Activated CD8-positive, alpha-beta T cell treated with anti-CD3 and anti-CD28 coated beads, Interleukin-2, amount 10 ng/mL, durations not matched to agents 7 days and 5 days (primary cell): ENCODE measurements around the gene MYZAP. TPM values are rescaled to one million over a fixed set of nuclear protein-coding genes. Genes with fewer than 3 reads are reported as not detected.

ENCODE experiments used
- ATAC-seq: fragments of 150-1000 bp; cut with Tn5 transposase; one replicate; pipeline ENCODE4 v1.10.0; 2021; ENCODE audit warnings: moderate library complexity
- CTCF ChIA-PET: fragments of 350-600 bp; sonication (Branson Sonifier 250); formaldehyde crosslinking; loops from one replicate; lab custom pipeline; 2021; ENCODE audit warnings: antibody characterized with exemption; lab: Charles Lee
- POLR2A ChIA-PET: fragments of 350-600 bp; sonication (Branson Sonifier 250); formaldehyde crosslinking; loops from one replicate; lab custom pipeline; 2021; ENCODE audit warnings: antibody characterized with exemption; lab: Charles Lee
- DNase-seq: peaks from one replicate; pipeline ENCODE4 v3.0.0-alpha.2; 2020
- H3K27ac Mint-ChIP-seq: one replicate; pipeline ENCODE4 v1.8.0; 2021; ENCODE audit warnings: mild to moderate bottlenecking, mixed read lengths
- H3K27me3 Mint-ChIP-seq: one replicate; pipeline ENCODE4 v1.8.0; 2021; ENCODE audit warnings: low read depth, mixed read lengths
- H3K36me3 Mint-ChIP-seq: one replicate; pipeline ENCODE4 v1.8.0; 2021; ENCODE audit warnings: low read depth, mixed read lengths
- H3K4me1 Mint-ChIP-seq: one replicate; pipeline ENCODE4 v1.8.0; 2021; ENCODE audit warnings: low read depth, mixed read lengths
- H3K4me3 Mint-ChIP-seq: one replicate; pipeline ENCODE4 v1.8.0; 2021; ENCODE audit warnings: mild to moderate bottlenecking, mixed read lengths
- H3K9me3 Mint-ChIP-seq: one replicate; pipeline ENCODE4 v1.8.0; 2022; ENCODE audit warnings: mixed read lengths; ENCODE audit not compliant: insufficient read depth
- total RNA-seq, 2 experiments: library from RNA; stranded (reverse); gene quantifications; one replicate each; pipeline ENCODE4 v1.2.3, GENCODE V29; 2021

MYZAP gene
- total RNA-seq, 2 experiments from 2014 or later, result not detected

- ATAC-seq (no peak), DNase-seq (no peak)
- no peak overlapping the region for H3K27ac Mint-ChIP-seq
- no peak overlapping the region for H3K4me3 Mint-ChIP-seq
- peaks cover 9% of the 10 kb centered on the region for H3K9me3 Mint-ChIP-seq
- POLR2A ChIA-PET, result no interaction called here
- peaks cover 6% of the 10 kb centered on the region for H3K27me3 Mint-ChIP-seq
- CTCF ChIA-PET, result no interaction called here
- H3K36me3 Mint-ChIP-seq, result no peaks in the 10 kb centered on the region
- H3K4me1 Mint-ChIP-seq, result no peaks in the 10 kb centered on the region
Observed at GRCh38 chr15:57580866-57581265, 10.8 kb upstream of the MYZAP start.

GRCh38 chr15:57582090-57582489 lies 9.6 kb upstream of the MYZAP start:
- H3K27ac Mint-ChIP-seq, result no peak overlapping the region
- peaks cover 9% of the 10 kb centered on the region for H3K9me3 Mint-ChIP-seq
- DNase-seq (no peak), ATAC-seq (no peak)
- no peaks in the 10 kb centered on the region for H3K4me1 Mint-ChIP-seq
- CTCF ChIA-PET, result no interaction called here
- no peak overlapping the region for H3K4me3 Mint-ChIP-seq
- no peaks in the 10 kb centered on the region for H3K36me3 Mint-ChIP-seq
- POLR2A ChIA-PET, result no interaction called here
- H3K27me3 Mint-ChIP-seq, result peaks cover 6% of the 10 kb centered on the region

- DNase-seq, result no peak
- H3K27me3 Mint-ChIP-seq, result peaks cover 11% of the 10 kb centered on the region
- POLR2A ChIA-PET, result no interaction called here
- ATAC-seq, result no peak
- no peak overlapping the region for H3K27ac Mint-ChIP-seq
- peaks cover 9% of the 10 kb centered on the region for H3K9me3 Mint-ChIP-seq
- no peaks in the 10 kb centered on the region for H3K4me1 Mint-ChIP-seq
- CTCF ChIA-PET, result no interaction called here
- H3K36me3 Mint-ChIP-seq, result no peaks in the 10 kb centered on the region
- H3K4me3 Mint-ChIP-seq, result no peak overlapping the region
Observed at GRCh38 chr15:57583282-57583681, 8.4 kb upstream of the MYZAP start.

- CTCF ChIA-PET, result no interaction called here
Observed at GRCh38 chr15:57583720-57584119, 8.0 kb upstream of the MYZAP start.

GRCh38 chr15:57586661-57587424 lies 4.9 kb upstream of the MYZAP start:
- ATAC-seq (no peak), DNase-seq (no peak)
- POLR2A ChIA-PET, result no interaction called here
- peaks cover 33% of the 10 kb centered on the region for H3K27me3 Mint-ChIP-seq
- H3K4me1 Mint-ChIP-seq, result peaks cover 4% of the 10 kb centered on the region
- no peak overlapping the region for H3K4me3 Mint-ChIP-seq
- H3K36me3 Mint-ChIP-seq, result no peaks in the 10 kb centered on the region
- H3K9me3 Mint-ChIP-seq, result peaks cover 9% of the 10 kb centered on the region
- CTCF ChIA-PET, result interaction anchor here (1.0 to 2.4 kb wide), 2 partner anchors 27 to 59 kb away, joined by 4 to 12 read pairs; no protein-coding TSS in a partner anchor
- H3K27ac Mint-ChIP-seq, result no peak overlapping the region

More at GRCh38 chr15:57583720-57584119, 8.0 kb upstream of the MYZAP start:
- DNase-seq (no peak), ATAC-seq (no peak)
- H3K27me3 Mint-ChIP-seq, result peaks cover 11% of the 10 kb centered on the region
- H3K9me3 Mint-ChIP-seq, result peaks cover 9% of the 10 kb centered on the region
- no peaks in the 10 kb centered on the region for H3K4me1 Mint-ChIP-seq
- H3K27ac Mint-ChIP-seq, result no peak overlapping the region
- no peaks in the 10 kb centered on the region for H3K36me3 Mint-ChIP-seq
- H3K4me3 Mint-ChIP-seq, result no peak overlapping the region
- POLR2A ChIA-PET, result no interaction called here

- no peak for DNase-seq
- Mint-ChIP-seq H3K4me3 (no peak overlapping the region), H3K9me3 (no peaks in the 10 kb centered on the region), H3K4me1 (peaks cover 4% of the 10 kb centered on the region), H3K27ac (no peak overlapping the region), H3K27me3 (peaks cover 44% of the 10 kb centered on the region), H3K36me3 (no peaks in the 10 kb centered on the region)
- ChIA-PET CTCF (interaction anchor here (3.1 kb wide), 1 partner anchor 28 kb away, joined by 12 read pairs; no protein-coding TSS in a partner anchor), POLR2A (no interaction called here)
- ATAC-seq, result no peak
Observed at GRCh38 chr15:57589281-57589680, 2.4 kb upstream of the MYZAP start.

GRCh38 chr15:57589754-57590153 lies 1.9 kb upstream of the MYZAP start:
- ChIA-PET POLR2A (no interaction called here), CTCF (interaction anchor here (3.1 kb wide), 1 partner anchor 29 kb away, joined by 12 read pairs; no protein-coding TSS in a partner anchor)
- DNase-seq, result no peak
- Mint-ChIP-seq H3K36me3 (no peaks in the 10 kb centered on the region), H3K9me3 (no peaks in the 10 kb centered on the region), H3K4me1 (peaks cover 4% of the 10 kb centered on the region), H3K27me3 (peaks cover 49% of the 10 kb centered on the region), H3K4me3 (no peak overlapping the region), H3K27ac (no peak overlapping the region)
- ATAC-seq, result no peak

- ChIA-PET CTCF (interaction anchor here (3.1 kb wide), 1 partner anchor 31 kb away, joined by 12 read pairs; no protein-coding TSS in a partner anchor), POLR2A (no interaction called here)
- H3K27me3 Mint-ChIP-seq, result peaks cover 51% of the 10 kb centered on the region
- peak overlapping the region; percentile 19 for H3K4me3 Mint-ChIP-seq
- ATAC-seq (peak; percentile 9), DNase-seq (no peak)
- no peaks in the 10 kb centered on the region for H3K36me3 Mint-ChIP-seq
- H3K9me3 Mint-ChIP-seq, result no peaks in the 10 kb centered on the region
- peaks cover 4% of the 10 kb centered on the region for H3K4me1 Mint-ChIP-seq
- H3K27ac Mint-ChIP-seq, result no peak overlapping the region
Observed at GRCh38 chr15:57591237-57591821, 375 bp upstream of the MYZAP start.

- Mint-ChIP-seq H3K27me3 (peaks cover 49% of the 10 kb centered on the region), H3K4me3 (no peak overlapping the region), H3K9me3 (no peaks in the 10 kb centered on the region), H3K36me3 (no peaks in the 10 kb centered on the region), H3K4me1 (peaks cover 4% of the 10 kb centered on the region), H3K27ac (no peak overlapping the region)
- ATAC-seq (no peak), DNase-seq (no peak)
- ChIA-PET CTCF (interaction anchor here (0.5 kb wide), 1 partner anchor 139 kb away, joined by 3 read pairs; no protein-coding TSS in a partner anchor), POLR2A (no interaction called here)
Observed at GRCh38 chr15:57592426-57592825, 722 bp downstream of the MYZAP start.

GRCh38 chr15:57592836-57593420 lies 1.2 kb downstream of the MYZAP start:
- Mint-ChIP-seq H3K27ac (no peak overlapping the region), H3K27me3 (peaks cover 47% of the 10 kb centered on the region), H3K4me1 (peaks cover 4% of the 10 kb centered on the region), H3K4me3 (no peak overlapping the region), H3K9me3 (no peaks in the 10 kb centered on the region), H3K36me3 (no peaks in the 10 kb centered on the region)
- DNase-seq, result no peak
- ChIA-PET POLR2A (no interaction called here), CTCF (interaction anchor here (0.5 kb wide), 1 partner anchor 139 kb away, joined by 3 read pairs; no protein-coding TSS in a partner anchor)
- ATAC-seq, result no peak

GRCh38 chr15:57594479-57594878 lies 2.8 kb downstream of the MYZAP start:
- H3K9me3 Mint-ChIP-seq, result no peaks in the 10 kb centered on the region
- no peaks in the 10 kb centered on the region for H3K36me3 Mint-ChIP-seq
- DNase-seq (no peak), ATAC-seq (no peak)
- H3K4me3 Mint-ChIP-seq, result no peak overlapping the region
- ChIA-PET CTCF (no interaction called here), POLR2A (no interaction called here)
- H3K27me3 Mint-ChIP-seq, result peaks cover 43% of the 10 kb centered on the region
- H3K4me1 Mint-ChIP-seq, result peaks cover 4% of the 10 kb centered on the region
- no peak overlapping the region for H3K27ac Mint-ChIP-seq
